ENCODE measurements around the gene SCYGR4.
"Not testable (repeated sequence)": the region's sequence is repeated elsewhere in the genome, so short reads cannot be mapped to it uniquely, and the experiment has no call there.

SCYGR4 gene

DNA sequence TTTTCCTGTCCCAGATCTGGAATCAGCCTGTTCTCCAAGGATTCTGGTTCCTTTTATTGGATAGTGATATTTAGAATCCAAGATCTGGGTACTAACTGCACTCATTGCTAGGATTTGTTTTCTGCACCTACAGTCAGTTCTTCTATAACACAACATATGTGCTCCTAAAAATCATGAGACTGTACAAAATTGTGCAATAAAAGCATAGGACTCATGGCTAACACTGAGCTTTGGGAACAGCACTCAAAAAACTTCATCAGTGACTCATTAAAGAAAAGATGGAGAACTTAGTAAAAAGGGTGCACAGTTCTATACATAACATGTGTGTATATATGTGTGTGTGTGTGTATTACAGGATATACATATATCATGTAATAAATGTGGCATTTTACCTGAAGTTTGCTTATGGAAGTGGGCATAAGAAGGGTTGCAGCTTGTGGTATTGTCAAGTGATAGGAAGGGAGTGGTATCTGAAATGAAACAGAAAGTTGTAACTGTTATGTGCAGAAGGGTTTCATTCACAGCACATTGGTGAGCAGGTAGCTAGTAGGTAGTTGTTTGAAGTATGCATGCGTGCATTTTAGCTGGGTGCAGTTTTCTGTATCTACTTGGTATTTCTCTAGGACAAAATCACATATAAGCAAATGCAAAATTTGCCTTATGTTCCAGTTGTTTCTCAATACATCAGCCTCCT, 24.5 kb upstream of the SCYGR4 start:
- TF ChIP-seq Cebpa-rat (IDR thresholded peaks at IDR 0.05) = no peak
- H3K9me3 ChIP-seq (replicated peaks in 1 of 11) = peaks cover 0 to 15% (median 8%) of the 10 kb centered on the region in 11 experiments; a peak in 8 of 22 replicates
- no peaks in the 10 kb centered on the region for H4K20me1 ChIP-seq
- H3K4me1 ChIP-seq = no peaks in the 10 kb centered on the region
- H3K36me3 ChIP-seq = peaks cover 0 to 20% (median 0%) of the 10 kb centered on the region in 11 experiments; a peak in 3 of 22 replicates
- H3K27ac ChIP-seq = no peak overlapping the region
- H3K27me3 ChIP-seq = no peaks in the 10 kb centered on the region
- H3K4me2 ChIP-seq = no peak overlapping the region
- no peak overlapping the region for H3K4me3 ChIP-seq
- no peak overlapping the region for H3K9ac ChIP-seq

DNA sequence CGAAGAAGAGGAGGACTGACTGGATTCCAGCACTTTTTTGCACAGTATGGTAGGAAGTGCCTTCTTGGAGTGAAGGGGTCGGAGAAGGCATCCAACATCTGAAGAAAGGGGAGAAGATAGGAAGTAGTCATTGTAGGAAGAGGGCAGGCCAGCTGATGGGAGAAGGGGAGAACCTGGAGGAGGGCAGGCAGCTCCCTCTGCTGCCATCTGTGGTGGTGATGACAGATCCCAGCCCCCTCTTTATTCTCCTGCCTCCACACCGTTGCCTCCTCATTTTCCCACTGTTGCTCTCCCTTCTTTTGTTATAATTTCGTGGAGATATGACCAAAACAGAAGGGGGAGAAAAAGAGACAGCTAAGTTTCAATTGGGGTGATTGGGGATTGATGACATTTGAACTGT, 21.5 kb upstream of the SCYGR4 start:
- no peak overlapping the region for H3K9ac ChIP-seq
- no peak overlapping the region for H3K27ac ChIP-seq
- H3K9me3 ChIP-seq (replicated peaks in 1 of 11) = no peaks in the 10 kb centered on the region
- no peak overlapping the region for H3K4me3 ChIP-seq
- no peaks in the 10 kb centered on the region for H3K36me3 ChIP-seq
- TF ChIP-seq Cebpa-rat (IDR thresholded peaks at IDR 0.05) = no peak
- H3K4me2 ChIP-seq = no peak overlapping the region
- H3K4me1 ChIP-seq = no peaks in the 10 kb centered on the region; a peak in 1 of 20 replicates
- H3K27me3 ChIP-seq = no peaks in the 10 kb centered on the region
- H4K20me1 ChIP-seq = no peaks in the 10 kb centered on the region

DNA sequence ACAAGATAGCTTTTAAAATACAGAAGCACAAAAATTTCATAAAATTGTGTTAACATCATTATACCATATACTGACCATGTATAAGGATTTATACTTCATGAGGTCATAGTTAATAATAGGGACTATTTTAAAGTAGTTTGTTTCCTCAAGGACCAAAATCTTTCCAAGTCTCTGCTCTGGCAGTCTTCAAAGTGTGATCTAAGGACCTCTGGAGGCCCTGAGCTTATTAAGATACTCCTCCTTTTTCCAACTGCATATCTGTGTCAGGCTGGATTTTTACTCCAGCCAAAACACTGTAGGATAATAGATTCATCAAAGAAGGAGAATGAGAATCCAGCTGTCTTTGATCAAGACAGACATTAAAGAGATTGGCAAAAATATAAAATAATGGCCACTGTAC, 20.3 kb upstream of the SCYGR4 start:
- Histone ChIP-seq H3K9ac (no peak overlapping the region), H3K4me1 (no peaks in the 10 kb centered on the region; a peak in 1 of 20 replicates), H3K36me3 (no peaks in the 10 kb centered on the region), H3K27me3 (no peaks in the 10 kb centered on the region), H3K4me3 (no peak overlapping the region), H4K20me1 (no peaks in the 10 kb centered on the region), H3K27ac (no peak overlapping the region), H3K4me2 (no peak overlapping the region), H3K9me3 (replicated peaks in 1 of 11) (no peaks in the 10 kb centered on the region)
- no peak for TF ChIP-seq Cebpa-rat (IDR thresholded peaks at IDR 0.05)

DNA sequence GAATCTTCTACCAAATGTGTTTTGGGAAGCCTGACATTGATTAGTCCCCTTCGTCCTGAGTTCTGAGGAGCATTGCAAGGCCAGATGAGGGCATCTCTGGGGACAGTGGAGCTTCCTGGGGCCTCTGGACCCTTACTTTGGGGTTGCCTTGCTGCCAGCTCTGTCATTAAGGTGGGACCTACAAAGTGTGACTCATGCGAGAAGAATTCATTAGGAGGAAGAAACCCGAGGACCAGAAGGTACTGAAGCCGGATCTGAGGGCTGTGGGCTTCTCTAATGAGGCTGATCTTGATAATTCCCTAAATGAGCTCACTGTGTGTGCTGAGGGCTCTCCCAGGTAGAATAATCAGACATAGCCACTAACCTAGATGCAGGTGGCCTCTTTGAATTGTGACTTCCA, 19.3 kb upstream of the SCYGR4 start:
- Histone ChIP-seq H3K9me3 (replicated peaks in 1 of 11) (no peaks in the 10 kb centered on the region), H3K4me1 (no peaks in the 10 kb centered on the region; a peak in 1 of 20 replicates), H3K4me2 (0 out of 22 replicates have a peak overlapping the region, but pooled peaks of 1 of the 11 experiments have one; percentile 1), H3K27me3 (no peaks in the 10 kb centered on the region), H3K27ac (no peak overlapping the region), H3K36me3 (no peaks in the 10 kb centered on the region), H4K20me1 (no peaks in the 10 kb centered on the region), H3K9ac (no peak overlapping the region), H3K4me3 (no peak overlapping the region)
- no peak for TF ChIP-seq Cebpa-rat (IDR thresholded peaks at IDR 0.05)

DNA sequence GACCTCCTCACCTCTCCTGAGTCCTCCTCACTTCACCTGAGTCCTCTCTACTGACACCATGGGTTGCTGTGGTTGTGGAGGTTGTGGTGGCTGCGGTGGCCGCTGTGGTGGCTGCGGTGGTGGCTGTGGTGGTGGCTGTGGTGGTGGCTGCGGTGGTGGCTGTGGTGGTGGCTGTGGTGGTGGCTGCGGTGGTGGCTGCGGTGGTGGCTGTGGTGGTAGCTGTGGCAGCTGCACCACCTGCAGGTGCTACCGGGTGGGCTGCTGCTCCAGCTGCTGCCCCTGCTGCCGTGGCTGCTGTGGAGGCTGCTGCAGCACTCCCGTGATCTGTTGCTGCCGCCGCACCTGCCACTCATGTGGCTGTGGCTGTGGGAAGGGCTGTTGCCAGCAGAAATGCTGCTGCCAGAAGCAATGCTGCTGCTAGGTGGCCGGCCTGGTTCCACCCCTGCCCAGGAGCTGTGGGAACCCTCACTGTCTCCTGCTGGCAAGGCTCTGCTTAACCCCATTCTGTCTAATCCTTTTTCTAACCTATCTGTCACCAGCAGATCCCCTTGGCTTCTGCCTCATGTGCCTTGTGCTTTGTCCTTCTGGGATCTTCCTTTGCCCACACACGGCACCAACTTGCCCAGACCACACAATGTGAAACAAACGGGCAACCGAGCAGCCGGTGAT, 18.3 kb upstream of the SCYGR4 start, which contains the start of gene SCYGR2:
Gene SCYGR2, plus strand, starts transcription at position 59 of the 669 bp plus-strand sequence. Its CDS starts 0 bp downstream, at position 59.
- H3K27me3 ChIP-seq; H4K20me1 ChIP-seq; H3K4me1 ChIP-seq; H3K36me3 ChIP-seq; H3K4me3 ChIP-seq; H3K27ac ChIP-seq; H3K9me3 ChIP-seq (replicated peaks in 1 of 11); H3K9ac ChIP-seq: not testable (repeated sequence)
- 0 out of 22 replicates have a peak within 1 kb of the TSS, but pooled peaks of 1 of the 11 experiments have one; percentile 1 for H3K4me2 ChIP-seq

DNA sequence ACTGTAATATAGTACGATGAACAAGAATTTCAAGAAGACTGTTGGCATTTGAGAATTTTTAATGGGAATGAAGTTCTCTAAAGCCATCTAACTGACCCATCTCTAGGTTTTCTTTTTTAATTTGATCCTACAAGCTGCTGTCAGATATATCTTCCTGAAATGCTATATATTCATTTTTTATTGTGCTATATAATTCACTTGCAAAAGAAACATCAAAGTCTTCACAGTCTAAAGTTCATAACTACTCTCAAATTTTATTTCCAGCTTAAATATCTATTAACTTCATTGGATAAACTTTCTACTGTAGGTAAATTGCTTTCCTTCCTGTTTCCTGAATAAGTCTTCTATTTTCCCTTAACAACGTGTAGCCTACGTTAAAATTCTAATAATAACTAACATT, 14.9 kb upstream of the SCYGR4 start:
- H4K20me1 ChIP-seq = no peaks in the 10 kb centered on the region
- no peaks in the 10 kb centered on the region for H3K27me3 ChIP-seq
- no peak overlapping the region for H3K9ac ChIP-seq
- TF ChIP-seq Cebpa-rat (IDR thresholded peaks at IDR 0.05) = no peak
- H3K36me3 ChIP-seq = no peaks in the 10 kb centered on the region
- H3K4me2 ChIP-seq = no peak overlapping the region
- H3K4me3 ChIP-seq = no peak overlapping the region
- H3K4me1 ChIP-seq = peaks cover 0 to 4% (median 0%) of the 10 kb centered on the region in 10 experiments; a peak in 5 of 20 replicates
- H3K9me3 ChIP-seq (replicated peaks in 1 of 11) = no peaks in the 10 kb centered on the region
- no peak overlapping the region for H3K27ac ChIP-seq

DNA sequence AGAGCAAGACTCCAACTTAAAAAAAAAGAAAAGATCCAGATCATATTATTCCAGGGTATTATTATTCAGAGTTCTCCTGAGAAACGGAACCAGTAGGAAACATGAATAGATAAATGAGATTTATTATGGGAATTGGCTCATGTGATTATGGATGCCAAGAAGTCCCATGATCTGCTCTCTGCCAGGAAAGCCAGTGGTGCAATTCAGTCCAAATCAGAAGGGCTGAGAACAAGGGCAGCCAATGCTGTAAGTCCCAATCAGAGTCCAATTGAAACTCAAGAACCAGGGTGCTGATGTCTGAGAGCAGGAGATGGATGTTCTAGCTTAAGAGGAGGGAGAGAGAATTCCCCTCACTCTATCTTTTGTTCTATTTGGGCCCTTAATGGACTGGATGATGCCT, 10.8 kb upstream of the SCYGR4 start:
- Histone ChIP-seq H3K4me3 (no peak overlapping the region), H3K9ac (no peak overlapping the region), H3K4me2 (0 out of 22 replicates have a peak overlapping the region, but pooled peaks of 1 of the 11 experiments have one; percentile 13), H3K36me3 (no peaks in the 10 kb centered on the region), H3K9me3 (replicated peaks in 1 of 11) (no peaks in the 10 kb centered on the region), H4K20me1 (peaks cover 0 to 5% (median 0%) of the 10 kb centered on the region in 11 experiments; a peak in 1 of 22 replicates), H3K27ac (no peak overlapping the region), H3K4me1 (peaks cover 10 to 20% (median 15%) of the 10 kb centered on the region in 10 experiments; a peak in 17 of 20 replicates), H3K27me3 (0 out of 22 replicates have a peak, but pooled peaks cover 0 to 3% (median 0%) of the 10 kb centered on the region in 11 experiments)
- TF ChIP-seq Cebpa-rat (IDR thresholded peaks at IDR 0.05) = no peak

DNA sequence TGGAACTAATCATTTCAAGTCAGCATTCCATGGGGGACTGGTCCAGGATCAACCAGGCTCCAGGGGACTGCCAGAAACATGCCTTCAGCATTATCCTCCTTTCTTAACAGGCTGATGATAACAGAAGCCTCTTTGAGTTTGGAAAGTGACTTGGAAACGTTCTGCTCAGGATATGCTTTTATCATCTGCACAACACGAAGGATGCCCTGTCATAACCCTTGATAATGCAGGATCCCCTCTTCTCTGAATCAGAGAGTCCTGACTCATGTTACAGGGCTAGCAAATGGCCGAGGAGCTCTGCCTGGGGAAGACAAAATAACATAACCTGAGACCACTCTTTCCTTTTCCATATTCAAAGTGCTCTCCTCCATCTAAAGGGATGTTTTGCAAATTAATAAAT, 9.4 kb upstream of the SCYGR4 start:
- H3K4me2 ChIP-seq = peak overlapping the region in 10 of 11 experiments; percentile 24 to 87 (median 42); a peak in 15 of 22 replicates
- no peaks in the 10 kb centered on the region for H3K36me3 ChIP-seq
- H3K4me1 ChIP-seq = peaks cover 10 to 20% (median 15%) of the 10 kb centered on the region in 10 experiments; a peak in 17 of 20 replicates
- H3K4me3 ChIP-seq = no peak overlapping the region
- H3K27ac ChIP-seq = peak overlapping the region in 1 of 11 experiments; percentile 22; a peak in 3 of 22 replicates
- no peak overlapping the region for H3K9ac ChIP-seq
- no peak for TF ChIP-seq Cebpa-rat (IDR thresholded peaks at IDR 0.05)
- peaks cover 0 to 5% (median 0%) of the 10 kb centered on the region in 11 experiments; a peak in 1 of 22 replicates for H4K20me1 ChIP-seq
- H3K9me3 ChIP-seq (replicated peaks in 1 of 11) = no peaks in the 10 kb centered on the region
- 0 out of 22 replicates have a peak, but pooled peaks cover 0 to 3% (median 0%) of the 10 kb centered on the region in 11 experiments for H3K27me3 ChIP-seq

All from BLaER1 treated with 17β-estradiol and CSF1 and Interleukin-3, amounts not matched to agents 10 nM and 100 nM (cell line).